Measurements from ENCODE around the gene PRKN.

GRCh38 chr6:161412795-161413194, 1314.8 kb downstream of the PRKN start:
- TF ChIP-seq CTCF (IDR thresholded peaks at IDR 0.05) (no peak), POLR2A (IDR thresholded peaks at IDR 0.05) (no peak)
